ENCODE data around the gene PTGES3L. TPM values are rescaled to one million over a fixed set of nuclear protein-coding genes. Genes with fewer than 3 reads are reported as not detected.
A peak's percentile ranks its signal among the peaks of the same experiment; 100 is the strongest.
"Not testable (repeated sequence)": the region's sequence is repeated elsewhere in the genome, so short reads cannot be mapped to it uniquely, and the experiment has no call there.

PTGES3L gene
- total and polyA plus RNA-seq, 8 donors: 0.26 to 3.6 (median 2.1) TPM

DNA sequence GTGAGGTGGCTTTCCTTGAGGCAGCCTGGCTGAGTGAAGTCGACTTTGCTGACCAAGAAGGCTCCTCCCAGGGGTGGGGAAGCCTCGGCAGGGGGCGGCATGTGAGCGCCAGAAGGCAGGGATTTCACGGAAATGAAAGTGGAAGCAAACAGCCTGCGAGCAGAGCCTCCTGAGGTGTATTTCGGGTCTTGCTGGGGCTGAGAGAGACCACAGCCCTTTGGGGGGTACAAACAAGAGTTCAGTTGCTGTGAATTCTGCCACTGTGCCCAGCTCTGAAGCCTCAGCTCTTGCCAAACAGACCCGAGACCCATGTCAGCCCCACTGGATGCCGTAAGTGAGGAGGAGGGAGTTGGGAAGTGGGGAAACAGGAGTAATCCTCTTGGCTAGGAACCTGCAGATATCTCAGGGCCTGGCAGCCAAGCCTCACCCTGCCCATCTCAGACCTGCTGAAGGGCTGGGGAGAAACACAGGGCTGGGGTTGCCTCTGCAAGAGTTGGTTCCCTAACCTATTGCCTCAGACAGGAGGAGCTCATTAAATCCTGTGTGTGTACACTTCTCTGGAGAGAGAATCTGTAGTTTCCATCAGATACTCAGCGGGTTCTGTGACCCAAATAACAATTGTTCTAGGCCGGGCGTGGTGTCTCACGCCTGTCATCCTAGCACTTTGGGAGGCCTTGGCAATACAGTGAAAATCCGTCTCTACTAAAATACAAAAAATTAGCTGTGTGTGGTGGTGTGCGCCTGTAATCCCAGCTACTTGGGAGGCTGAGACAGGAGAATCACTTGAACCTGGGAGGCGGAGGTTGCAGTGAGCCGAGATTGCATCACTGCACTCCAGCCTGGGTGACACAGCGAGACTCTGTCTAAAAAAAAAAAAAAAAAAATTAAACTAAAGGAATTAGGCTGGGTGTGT, 27.0 kb upstream of the PTGES3L start, which contains the start of gene IFI35:
Gene IFI35, plus strand, starts transcription at position 146 of the 913 bp plus-strand sequence. Its CDS starts 164 bp downstream, at position 310.
- intact Hi-C loops (cut with DNase I): no loop called here
- ATAC-seq: peak; percentile 97
- peaks cover 0 to 37% of the 10 kb centered on the region in 2 donors for H3K36me3 ChIP-seq
- H3K27ac ChIP-seq: peak within 1 kb of the TSS; percentile 90 to 95
- H3K4me3 ChIP-seq: peak within 1 kb of the TSS; percentile 65 to 67
- H3K27me3 ChIP-seq: no peaks in the 10 kb centered on the region
- TF ChIP-seq CTCF (IDR thresholded peaks at IDR 0.05): peak in 1 of 2 donors; percentile 18
- DNase-seq: peak; percentile 71 to 94 (median 90)
- H3K9me3 ChIP-seq: no peaks in the 10 kb centered on the region
- peaks cover 4 to 71% of the 10 kb centered on the region in 2 donors for H3K4me1 ChIP-seq

GRCh38 chr17:43003542-43004172, 23.8 kb upstream of the PTGES3L start:
- Histone ChIP-seq H3K4me1 (peaks cover 14 to 73% of the 10 kb centered on the region in 2 donors), H3K9me3 (no peaks in the 10 kb centered on the region), H3K36me3 (peaks cover 5 to 57% of the 10 kb centered on the region in 2 donors), H3K27ac (no peak overlapping the region), H3K4me3 (no peak overlapping the region), H3K27me3 (no peaks in the 10 kb centered on the region)
- ATAC-seq (no peak), DNase-seq (no peak)
- TF ChIP-seq CTCF (IDR thresholded peaks at IDR 0.05): no peak
- intact Hi-C loops (cut with DNase I): no loop called here

DNA sequence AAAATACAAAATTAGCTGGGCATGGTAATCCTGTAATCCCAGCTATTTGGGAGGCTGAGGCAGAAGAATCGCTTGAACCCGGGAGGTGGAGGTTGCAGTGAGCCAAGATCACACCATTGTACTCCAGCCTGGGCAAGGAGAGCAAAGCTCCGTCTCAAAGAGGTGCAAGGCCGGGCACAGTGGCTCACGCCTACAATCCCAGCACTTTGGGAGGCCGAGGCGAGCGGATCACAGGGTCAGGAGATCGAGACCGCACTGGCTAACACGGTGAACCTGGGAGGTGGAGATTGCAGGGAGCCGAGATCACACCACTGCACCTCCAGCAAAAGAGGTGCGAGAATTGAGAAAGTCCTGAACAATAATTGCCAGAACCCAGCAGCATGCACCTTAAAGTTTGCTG, 21.0 kb upstream of the PTGES3L start:
- H3K4me3 ChIP-seq; H3K9me3 ChIP-seq; DNase-seq; H3K27me3 ChIP-seq; intact Hi-C loops (cut with DNase I); ATAC-seq: not testable (repeated sequence)
- Histone ChIP-seq H3K27ac (peak overlapping the region in 1 of 2 donors; percentile 73), H3K4me1 (peaks cover 10 to 60% of the 10 kb centered on the region in 2 donors), H3K36me3 (peaks cover 5 to 57% of the 10 kb centered on the region in 2 donors)

GRCh38 chr17:42999003-42999525, 19.2 kb upstream of the PTGES3L start:
- peak overlapping the region; percentile 81 to 92 for H3K27ac ChIP-seq
- H3K36me3 ChIP-seq: peaks cover 5 to 55% of the 10 kb centered on the region in 2 donors
- peak overlapping the region; percentile 69 for H3K4me3 ChIP-seq
- H3K9me3 ChIP-seq: no peaks in the 10 kb centered on the region
- H3K27me3 ChIP-seq: no peaks in the 10 kb centered on the region
- ATAC-seq: no peak
- peaks cover 10 to 55% of the 10 kb centered on the region in 2 donors for H3K4me1 ChIP-seq
- DNase-seq: no peak
- intact Hi-C loops (cut with DNase I): no loop called here
- no peak for TF ChIP-seq CTCF (IDR thresholded peaks at IDR 0.05)

DNA sequence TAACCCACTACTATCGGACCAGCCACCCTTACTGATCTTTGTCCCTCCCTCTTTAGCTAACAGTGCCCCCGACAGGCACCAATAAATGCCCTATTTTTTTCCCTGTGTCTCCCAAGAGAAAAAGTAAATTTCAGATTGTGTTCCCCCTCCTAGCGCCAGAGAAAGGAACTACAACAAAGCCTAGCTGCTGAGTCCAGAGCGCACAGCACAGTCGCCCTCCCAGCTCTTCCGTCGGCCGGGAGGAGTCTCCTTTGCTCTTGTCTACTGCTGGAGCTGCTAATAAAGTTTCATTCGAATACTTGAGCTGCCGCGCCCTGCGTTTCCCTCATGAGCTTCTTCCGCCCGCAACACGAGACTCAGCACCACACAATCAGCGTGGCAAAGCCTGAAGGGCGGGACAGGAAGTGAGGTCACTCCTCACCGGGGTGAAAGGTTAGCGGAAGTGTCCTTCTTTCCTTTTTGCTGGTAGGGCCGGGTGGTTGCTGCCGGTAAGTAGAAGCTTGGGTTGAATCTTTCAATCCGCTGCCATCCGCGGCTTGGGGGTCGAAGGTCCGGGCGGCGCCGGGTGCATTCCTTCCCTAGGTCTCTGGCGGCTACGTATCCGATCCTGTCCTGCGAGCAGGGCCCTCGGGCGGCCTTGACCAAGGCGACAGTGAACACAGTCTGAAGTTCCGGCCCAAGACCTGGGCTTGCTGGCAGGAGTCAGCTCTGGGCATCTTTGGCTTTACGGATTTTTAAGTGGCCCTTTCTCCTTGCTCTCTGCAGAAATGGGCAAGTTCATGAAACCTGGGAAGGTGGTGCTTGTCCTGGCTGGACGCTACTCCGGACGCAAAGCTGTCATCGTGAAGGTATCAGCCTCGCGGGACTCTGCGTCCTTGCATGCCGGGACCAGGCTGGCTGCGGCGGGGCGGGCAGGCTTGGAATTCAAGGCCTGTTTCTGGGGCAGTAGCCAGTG, 18.4 kb upstream of the PTGES3L start, which contains the start of gene RPL27:
Gene RPL27, plus strand, starts transcription at position 436 of the 955 bp plus-strand sequence. Its CDS starts 332 bp downstream, at position 768.
- Histone ChIP-seq H3K27me3 (no peaks in the 10 kb centered on the region), H3K9me3 (no peaks in the 10 kb centered on the region), H3K27ac (peak within 1 kb of the TSS; percentile 81 to 92), H3K4me1 (peaks cover 10 to 51% of the 10 kb centered on the region in 2 donors), H3K4me3 (peak within 1 kb of the TSS; percentile 69), H3K36me3 (peaks cover 5 to 55% of the 10 kb centered on the region in 2 donors)
- DNase-seq: peak; percentile 94 to 100 (median 100)
- intact Hi-C loops (cut with DNase I): no loop called here
- TF ChIP-seq CTCF (IDR thresholded peaks at IDR 0.05): peak; percentile 76 to 97
- peak; percentile 96 for ATAC-seq

All from left lung (tissue), 10 donors.